Adipocyte (in vitro differentiated cells): Measurements from ENCODE around the gene DDX20.

Source experiments
- DNase-seq: peaks from one replicate; pipeline ENCODE4 v3.0.0-alpha.2; 2015; ENCODE audit warnings: low read depth
- H3K27me3 ChIP-seq: replicated peaks from 2 replicates; pipeline ENCODE4 v1.7.0; 2013; ENCODE audit warnings: mild to moderate bottlenecking, low read length, moderate library complexity; ENCODE audit not compliant: control insufficient read depth, insufficient read depth
- H3K36me3 ChIP-seq: 2 replicates; pipeline ENCODE4 v1.7.0; 2013; ENCODE audit warnings: low read length, mild to moderate bottlenecking, moderate library complexity; ENCODE audit not compliant: control insufficient read depth, insufficient read depth, severe bottlenecking
- H3K4me1 ChIP-seq: 2 replicates; pipeline ENCODE4 v1.7.0; 2013; ENCODE audit warnings: mild to moderate bottlenecking, low read length, moderate library complexity; ENCODE audit not compliant: control insufficient read depth, insufficient read depth
- H3K4me3 ChIP-seq: 2 replicates; pipeline ENCODE4 v1.7.0; 2013; ENCODE audit warnings: mild to moderate bottlenecking, low read length, moderate library complexity
- H3K9ac ChIP-seq: 2 replicates; pipeline ENCODE4 v1.7.0; 2013; ENCODE audit warnings: mild to moderate bottlenecking, low read length, moderate library complexity
- H3K9me3 ChIP-seq: 2 replicates; pipeline ENCODE4 v1.7.0; 2013; ENCODE audit warnings: mild to moderate bottlenecking, low read length, moderate library complexity; ENCODE audit not compliant: control insufficient read depth

The DDX20 gene

GRCh38 chr1:111734426-111734825, 21.3 kb upstream of the DDX20 start:
- Histone ChIP-seq H3K9me3 (no peaks in the 10 kb centered on the region), H3K9ac (no peak overlapping the region), H3K27me3 (no peaks in the 10 kb centered on the region), H3K36me3 (no peaks in the 10 kb centered on the region), H3K4me3 (no peak overlapping the region), H3K4me1 (peaks cover 82% of the 10 kb centered on the region)
- DNase-seq: no peak

GRCh38 chr1:111734856-111735255, 20.8 kb upstream of the DDX20 start:
- no peak overlapping the region for H3K4me3 ChIP-seq
- H3K9ac ChIP-seq: no peak overlapping the region
- H3K36me3 ChIP-seq: no peaks in the 10 kb centered on the region
- H3K27me3 ChIP-seq: no peaks in the 10 kb centered on the region
- no peak for DNase-seq
- no peaks in the 10 kb centered on the region for H3K9me3 ChIP-seq
- H3K4me1 ChIP-seq: peaks cover 81% of the 10 kb centered on the region

GRCh38 chr1:111735321-111735720, 20.4 kb upstream of the DDX20 start:
- Histone ChIP-seq H3K9me3 (no peaks in the 10 kb centered on the region), H3K4me1 (peaks cover 79% of the 10 kb centered on the region), H3K36me3 (no peaks in the 10 kb centered on the region), H3K9ac (no peak overlapping the region), H3K4me3 (no peak overlapping the region), H3K27me3 (no peaks in the 10 kb centered on the region)
- no peak for DNase-seq

- no peak for DNase-seq
- H3K4me3 ChIP-seq: no peak overlapping the region
- H3K27me3 ChIP-seq: no peaks in the 10 kb centered on the region
- no peak overlapping the region for H3K9ac ChIP-seq
- peaks cover 72% of the 10 kb centered on the region for H3K4me1 ChIP-seq
- H3K36me3 ChIP-seq: no peaks in the 10 kb centered on the region
- H3K9me3 ChIP-seq: no peaks in the 10 kb centered on the region
Observed at GRCh38 chr1:111735858-111736544, 19.7 kb upstream of the DDX20 start.

GRCh38 chr1:111736548-111737215, 19.0 kb upstream of the DDX20 start:
- H3K27me3 ChIP-seq: no peaks in the 10 kb centered on the region
- H3K36me3 ChIP-seq: no peaks in the 10 kb centered on the region
- DNase-seq: no peak
- H3K4me3 ChIP-seq: peak overlapping the region; percentile 86
- H3K9ac ChIP-seq: peak overlapping the region; percentile 89
- no peaks in the 10 kb centered on the region for H3K9me3 ChIP-seq
- peaks cover 65% of the 10 kb centered on the region for H3K4me1 ChIP-seq

- peak overlapping the region; percentile 89 for H3K9ac ChIP-seq
- H3K36me3 ChIP-seq: no peaks in the 10 kb centered on the region
- no peaks in the 10 kb centered on the region for H3K27me3 ChIP-seq
- no peak for DNase-seq
- H3K4me3 ChIP-seq: peak overlapping the region; percentile 86
- H3K4me1 ChIP-seq: peaks cover 62% of the 10 kb centered on the region
- H3K9me3 ChIP-seq: no peaks in the 10 kb centered on the region
Observed at GRCh38 chr1:111737216-111738132, 18.2 kb upstream of the DDX20 start.

GRCh38 chr1:111738133-111738435, 17.6 kb upstream of the DDX20 start:
- H3K9ac ChIP-seq: peak overlapping the region; percentile 89
- peak overlapping the region; percentile 86 for H3K4me3 ChIP-seq
- no peaks in the 10 kb centered on the region for H3K36me3 ChIP-seq
- DNase-seq: no peak
- H3K27me3 ChIP-seq: no peaks in the 10 kb centered on the region
- no peaks in the 10 kb centered on the region for H3K9me3 ChIP-seq
- peaks cover 57% of the 10 kb centered on the region for H3K4me1 ChIP-seq

GRCh38 chr1:111738436-111739193, 17.1 kb upstream of the DDX20 start:
- peak; percentile 85 for DNase-seq
- no peaks in the 10 kb centered on the region for H3K9me3 ChIP-seq
- H3K36me3 ChIP-seq: no peaks in the 10 kb centered on the region
- peak overlapping the region; percentile 89 for H3K9ac ChIP-seq
- H3K27me3 ChIP-seq: no peaks in the 10 kb centered on the region
- peak overlapping the region; percentile 86 for H3K4me3 ChIP-seq
- H3K4me1 ChIP-seq: peaks cover 53% of the 10 kb centered on the region

GRCh38 chr1:111739194-111739924, 16.3 kb upstream of the DDX20 start, which contains the start of gene INKA2:
Gene INKA2 (minus strand): TSS chr1:111739395. CDS start chr1:111739242, 153 bp downstream.
- H3K9ac ChIP-seq: peak within 1 kb of the TSS; percentile 89
- H3K9me3 ChIP-seq: no peaks in the 10 kb centered on the region
- no peaks in the 10 kb centered on the region for H3K36me3 ChIP-seq
- H3K4me1 ChIP-seq: peaks cover 48% of the 10 kb centered on the region
- H3K4me3 ChIP-seq: peak within 1 kb of the TSS; percentile 86
- no peaks in the 10 kb centered on the region for H3K27me3 ChIP-seq
- DNase-seq: peak; percentile 96

- Histone ChIP-seq H3K9me3 (no peaks in the 10 kb centered on the region), H3K9ac (peak overlapping the region; percentile 89), H3K36me3 (no peaks in the 10 kb centered on the region), H3K4me3 (peak overlapping the region; percentile 86), H3K4me1 (peaks cover 40% of the 10 kb centered on the region), H3K27me3 (no peaks in the 10 kb centered on the region)
- peak; percentile 83 for DNase-seq
Observed at GRCh38 chr1:111739925-111740765, 15.6 kb upstream of the DDX20 start.
